OCI-LY3 (cell line): ENCODE measurements around the gene VOPP1.

Source experiments
- H2AFZ ChIP-seq: fragments of 200-600, 300-600 bp; shearing (Covaris generic); 2 replicates; pipeline ENCODE4 v1.6.0; 2014; ENCODE audit warnings: antibody characterized with exemption, low read depth, low read length
- H3K27ac ChIP-seq: fragments of 200-600, 300-600 bp; sonication (generic); 2 replicates; pipeline ENCODE4 v1.5.1; 2014; ENCODE audit warnings: mild to moderate bottlenecking, low read length, moderate library complexity, mixed read lengths
- H3K27me3 ChIP-seq: fragments of 200-600, 300-600 bp; sonication (generic); 2 replicates; pipeline ENCODE4 v1.6.1; 2014; ENCODE audit warnings: low read depth, low read length, mixed read lengths
- H3K36me3 ChIP-seq: fragments of 200-600, 300-600 bp; sonication (generic); replicated peaks from 2 replicates; pipeline ENCODE3; 2014; ENCODE audit warnings: low read depth, low read length, mixed read lengths
- H3K4me1 ChIP-seq: fragments of 300-600, 200-600 bp; sonication (generic); 2 replicates; pipeline ENCODE4 v1.6.1; 2014; ENCODE audit warnings: low read length, mixed read lengths
- H3K4me2 ChIP-seq: fragments of 200-600, 300-600 bp; sonication (generic); 2 replicates; pipeline ENCODE4 v1.6.1; 2014; ENCODE audit warnings: low read length, mixed read lengths
- H3K4me3 ChIP-seq: fragments of 300-600, 200-600 bp; sonication (generic); 2 replicates; pipeline ENCODE4 v1.5.1; 2014; ENCODE audit warnings: antibody characterized with exemption, mild to moderate bottlenecking, low read length, moderate library complexity
- H3K79me2 ChIP-seq: fragments of 300-600, 200-600 bp; shearing (Covaris generic); 2 replicates; pipeline ENCODE4 v1.6.1; 2014; ENCODE audit warnings: mild to moderate bottlenecking, low read length, mixed read lengths
- H3K9ac ChIP-seq: fragments of 300-600, 200-600 bp; shearing (Covaris generic); 2 replicates; pipeline ENCODE4 v1.6.0; 2014; ENCODE audit warnings: mild to moderate bottlenecking, low read length, moderate library complexity
- H3K9me3 ChIP-seq: fragments of 200-600, 300-600 bp; shearing (Covaris generic); 2 replicates; pipeline ENCODE4 v1.6.1; 2014; ENCODE audit warnings: low read length, mixed read lengths; ENCODE audit not compliant: insufficient read depth
- H4K20me1 ChIP-seq: fragments of 200-600, 300-600 bp; sonication (generic); 2 replicates; pipeline ENCODE4 v1.6.1; 2016; ENCODE audit warnings: low read length, mixed read lengths; ENCODE audit not compliant: insufficient read depth
- EZH2phosphoT487 ChIP-seq: fragments of 200-600 bp; shearing (Covaris generic); IDR thresholded peaks from 2 replicates; pipeline ENCODE4 v1.6.1; 2018; ENCODE audit warnings: antibody characterized with exemption, mixed run types, low read depth
- TF ChIP-seq, protein P1 (sequence below): fragments of 200-600, 300-600 bp; sonication (generic); IDR thresholded peaks from 2 replicates; pipeline ENCODE4 v1.5.1; 2014; ENCODE audit warnings: antibody characterized with exemption, low read length, low read depth

VOPP1 gene

GRCh38 chr7:55533729-55534080 lies 38.6 kb downstream of the VOPP1 start:
- Histone ChIP-seq H3K9ac (peak overlapping the region; percentile 94), H3K36me3 (peaks cover 54% of the 10 kb centered on the region), H3K9me3 (peaks cover 13% of the 10 kb centered on the region; the same call in 1 of the 2 replicates), H3K27ac (peak overlapping the region; percentile 97), H3K4me2 (peak overlapping the region; percentile 81), H4K20me1 (no peaks in the 10 kb centered on the region), H3K4me3 (peak overlapping the region; percentile 60), H3K79me2 (peaks cover 90% of the 10 kb centered on the region), H3K27me3 (no peaks in the 10 kb centered on the region), H2AFZ (no peak overlapping the region), H3K4me1 (peaks cover 93% of the 10 kb centered on the region)
- TF ChIP-seq, protein P1, sequence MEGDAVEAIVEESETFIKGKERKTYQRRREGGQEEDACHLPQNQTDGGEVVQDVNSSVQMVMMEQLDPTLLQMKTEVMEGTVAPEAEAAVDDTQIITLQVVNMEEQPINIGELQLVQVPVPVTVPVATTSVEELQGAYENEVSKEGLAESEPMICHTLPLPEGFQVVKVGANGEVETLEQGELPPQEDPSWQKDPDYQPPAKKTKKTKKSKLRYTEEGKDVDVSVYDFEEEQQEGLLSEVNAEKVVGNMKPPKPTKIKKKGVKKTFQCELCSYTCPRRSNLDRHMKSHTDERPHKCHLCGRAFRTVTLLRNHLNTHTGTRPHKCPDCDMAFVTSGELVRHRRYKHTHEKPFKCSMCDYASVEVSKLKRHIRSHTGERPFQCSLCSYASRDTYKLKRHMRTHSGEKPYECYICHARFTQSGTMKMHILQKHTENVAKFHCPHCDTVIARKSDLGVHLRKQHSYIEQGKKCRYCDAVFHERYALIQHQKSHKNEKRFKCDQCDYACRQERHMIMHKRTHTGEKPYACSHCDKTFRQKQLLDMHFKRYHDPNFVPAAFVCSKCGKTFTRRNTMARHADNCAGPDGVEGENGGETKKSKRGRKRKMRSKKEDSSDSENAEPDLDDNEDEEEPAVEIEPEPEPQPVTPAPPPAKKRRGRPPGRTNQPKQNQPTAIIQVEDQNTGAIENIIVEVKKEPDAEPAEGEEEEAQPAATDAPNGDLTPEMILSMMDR: no peak
- no peak for TF ChIP-seq EZH2phosphoT487

DNA sequence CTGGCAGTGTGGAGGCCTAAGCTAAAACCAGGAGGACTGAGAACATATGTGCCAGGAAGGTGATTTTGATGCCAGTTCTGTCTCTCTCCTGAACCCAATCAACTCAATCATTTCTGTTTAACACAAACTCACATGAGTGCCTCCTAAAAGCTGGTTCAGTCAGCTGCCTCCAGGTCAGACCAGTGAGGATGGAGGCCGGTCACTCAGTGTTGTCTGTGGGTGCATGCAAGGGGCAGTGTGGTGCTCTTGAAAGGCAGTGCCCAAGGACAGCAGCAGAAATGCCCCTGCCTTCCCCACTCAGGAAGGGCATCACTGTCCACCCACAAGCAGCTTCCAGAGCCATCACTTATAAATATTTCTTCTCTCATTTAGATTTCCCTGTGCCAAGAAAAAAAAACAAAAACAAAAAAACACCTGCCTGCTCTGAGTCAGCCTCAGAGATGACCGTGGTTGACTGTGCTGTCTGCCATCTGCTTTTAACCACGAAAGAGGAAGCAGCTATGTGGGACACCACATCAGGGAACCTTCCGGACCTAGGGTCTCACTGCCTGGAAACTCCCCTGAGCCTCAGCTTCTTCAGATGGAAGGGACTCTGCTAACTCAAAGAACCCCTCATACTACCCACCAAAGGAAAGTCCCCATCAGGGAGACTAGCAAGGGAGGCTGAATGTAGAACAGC lies 39.1 kb downstream of the VOPP1 start:
- peak overlapping the region; percentile 94 for H3K9ac ChIP-seq

GRCh38 chr7:55532150-55532917 lies 40.0 kb downstream of the VOPP1 start:
- H3K27me3 ChIP-seq: no peaks in the 10 kb centered on the region
- peaks cover 89% of the 10 kb centered on the region for H3K79me2 ChIP-seq
- peaks cover 13% of the 10 kb centered on the region; the same call in 1 of the 2 replicates for H3K9me3 ChIP-seq
- peaks cover 47% of the 10 kb centered on the region for H3K36me3 ChIP-seq
- H3K4me2 ChIP-seq: peak overlapping the region; percentile 59
- no peak overlapping the region for H2AFZ ChIP-seq
- no peak overlapping the region for H3K4me3 ChIP-seq
- peak overlapping the region; percentile 89 for H3K9ac ChIP-seq
- TF ChIP-seq, protein P1: no peak
- H3K27ac ChIP-seq: peak overlapping the region; percentile 97
- H4K20me1 ChIP-seq: no peaks in the 10 kb centered on the region
- H3K4me1 ChIP-seq: peaks cover 88% of the 10 kb centered on the region

More for the DNA sequence above, 39.1 kb downstream of the VOPP1 start:
- Histone ChIP-seq H3K4me3 (peak overlapping the region; percentile 60), H3K27me3 (no peaks in the 10 kb centered on the region), H3K9me3 (peaks cover 13% of the 10 kb centered on the region; the same call in 1 of the 2 replicates), H4K20me1 (no peaks in the 10 kb centered on the region), H3K27ac (peak overlapping the region; percentile 97), H3K4me2 (peak overlapping the region; percentile 81), H3K79me2 (peaks cover 89% of the 10 kb centered on the region), H2AFZ (no peak overlapping the region), H3K36me3 (peaks cover 52% of the 10 kb centered on the region), H3K4me1 (peaks cover 88% of the 10 kb centered on the region)
- TF ChIP-seq, protein P1: no peak
- TF ChIP-seq EZH2phosphoT487: no peak

GRCh38 chr7:55531536-55531935 lies 40.8 kb downstream of the VOPP1 start:
- Histone ChIP-seq H3K4me3 (peak overlapping the region; percentile 9; the same call in 1 of the 2 replicates), H3K4me2 (peak overlapping the region; percentile 59), H3K27me3 (no peaks in the 10 kb centered on the region), H3K9me3 (peaks cover 13% of the 10 kb centered on the region; the same call in 1 of the 2 replicates), H4K20me1 (no peaks in the 10 kb centered on the region), H3K27ac (peak overlapping the region; percentile 97), H3K4me1 (peaks cover 88% of the 10 kb centered on the region), H3K36me3 (peaks cover 41% of the 10 kb centered on the region), H3K79me2 (peaks cover 89% of the 10 kb centered on the region), H2AFZ (no peak overlapping the region), H3K9ac (peak overlapping the region; percentile 89)
- TF ChIP-seq EZH2phosphoT487: no peak
- TF ChIP-seq, protein P1: no peak
